GM21528 (cell line): ENCODE data around the gene MYCL.

Experiments used
- ATAC-seq: cut with Tn5 transposase; IDR thresholded peaks from one replicate; pipeline ENCODE4 v1.9.1; 2021; ENCODE audit warnings: mild to moderate bottlenecking, moderate library complexity; ENCODE audit not compliant: unreplicated experiment, low FRiP score

The MYCL gene

DNA sequence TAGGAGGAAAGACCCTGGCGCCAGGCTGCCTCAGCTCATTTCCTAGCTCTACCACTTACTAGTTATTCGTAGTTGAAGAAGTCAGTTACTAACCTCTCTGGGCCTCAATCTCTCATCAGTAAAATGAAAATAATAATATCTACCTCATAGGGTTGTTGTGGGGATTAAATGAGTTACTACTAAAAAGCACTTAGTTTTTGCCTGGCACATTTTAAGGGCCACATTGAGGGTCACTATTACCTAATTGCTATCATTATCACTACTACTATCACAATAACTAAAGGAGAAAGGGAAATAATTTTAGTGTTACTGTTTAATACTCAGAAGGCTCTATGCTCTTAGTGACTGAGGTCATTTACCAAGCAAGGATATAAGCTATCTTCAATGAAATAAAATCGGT, 43.4 kb downstream of the MYCL start:
- no peak for ATAC-seq

DNA sequence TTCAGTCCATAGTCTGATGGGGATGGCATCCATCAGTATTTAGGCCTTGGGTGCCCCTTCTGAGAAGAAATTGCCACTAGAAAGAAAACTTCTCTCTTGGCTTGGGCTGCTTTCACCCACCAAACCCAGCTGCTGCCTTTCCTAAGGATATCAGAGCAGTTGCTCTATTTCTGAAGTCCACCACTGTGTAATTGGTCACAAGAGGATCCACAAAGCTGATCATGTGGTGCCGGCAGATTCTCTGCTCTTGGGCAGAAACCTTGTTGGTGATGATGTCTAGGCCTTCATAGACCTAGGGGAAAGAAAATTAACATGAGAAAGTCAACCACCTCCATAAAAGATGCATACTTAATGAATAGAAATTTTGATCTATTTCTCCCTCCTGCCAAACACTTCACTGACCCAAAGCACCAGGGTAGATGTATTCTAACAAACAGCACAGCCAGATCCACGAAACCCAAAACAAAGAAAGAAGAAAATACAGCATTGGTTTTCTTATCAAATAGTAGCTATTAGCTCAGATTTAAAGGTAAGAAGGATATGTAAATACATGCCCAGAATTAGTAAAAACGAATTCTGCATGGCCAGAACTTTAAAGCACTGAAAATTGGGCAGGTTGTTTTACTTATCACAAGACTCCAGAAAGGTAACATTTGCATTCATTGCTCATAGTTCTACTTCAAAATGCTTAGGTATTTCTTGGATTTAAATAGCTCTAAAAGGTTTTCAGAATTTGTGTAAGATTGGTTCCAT, 44.4 kb downstream of the MYCL start:
- ATAC-seq, result no peak

DNA sequence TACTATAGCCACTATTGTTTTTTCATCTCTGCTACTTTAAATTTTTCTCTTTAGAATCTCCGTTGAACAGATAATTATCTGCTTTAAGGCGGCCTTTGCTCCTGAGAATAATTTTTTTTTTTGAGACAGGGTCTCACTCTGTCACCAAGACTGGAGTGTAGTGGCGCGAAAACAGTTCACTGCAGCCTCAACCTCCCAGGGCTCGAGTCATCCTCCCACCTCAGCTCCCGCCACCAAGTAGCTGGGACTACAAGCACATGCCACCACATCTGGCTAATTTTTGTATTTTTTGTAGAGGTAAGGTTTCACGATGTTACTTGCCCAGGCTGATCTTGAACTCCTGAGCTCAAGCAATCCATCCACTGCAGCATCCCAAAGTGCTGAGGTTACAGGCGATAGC, 47.0 kb downstream of the MYCL start:
- no peak for ATAC-seq

DNA sequence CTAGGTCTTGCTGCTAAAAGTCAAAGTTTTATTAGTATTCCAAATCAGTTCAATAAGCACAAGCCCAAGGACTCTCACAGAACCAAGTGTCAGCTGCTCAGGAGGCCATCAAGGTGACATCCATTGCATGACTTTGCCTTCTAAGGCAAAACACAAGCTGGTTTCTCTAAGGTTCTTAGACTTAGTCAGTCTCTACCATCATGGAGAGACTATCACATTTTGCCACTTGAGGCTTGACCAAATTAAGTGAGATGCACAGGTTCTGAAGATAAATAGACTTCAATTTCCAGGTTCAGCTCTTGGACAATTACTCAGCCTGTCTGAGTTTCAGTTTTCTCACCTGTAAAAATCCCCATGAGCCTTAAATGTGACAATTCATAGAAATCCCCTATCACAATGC, 47.4 kb downstream of the MYCL start:
- no peak for ATAC-seq

DNA sequence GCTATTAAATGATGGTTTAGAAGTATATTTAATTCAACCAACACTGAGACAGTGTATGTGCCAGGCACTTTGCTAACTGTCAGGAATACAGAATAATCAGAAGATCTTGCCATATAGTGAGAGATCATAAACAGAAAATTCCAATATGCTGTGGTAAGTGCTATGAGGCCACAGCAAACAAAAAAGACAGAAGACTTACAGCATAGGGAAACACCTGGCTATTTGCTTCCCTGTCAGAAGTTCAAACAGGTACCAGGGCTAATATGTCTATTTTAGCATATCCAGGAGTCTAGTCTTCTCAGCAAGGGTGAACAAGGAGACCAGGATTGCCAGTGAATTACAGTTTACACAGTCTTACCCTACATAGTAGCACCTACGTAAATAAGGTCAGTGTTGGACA, 48.8 kb downstream of the MYCL start:
- ATAC-seq, result no peak

DNA sequence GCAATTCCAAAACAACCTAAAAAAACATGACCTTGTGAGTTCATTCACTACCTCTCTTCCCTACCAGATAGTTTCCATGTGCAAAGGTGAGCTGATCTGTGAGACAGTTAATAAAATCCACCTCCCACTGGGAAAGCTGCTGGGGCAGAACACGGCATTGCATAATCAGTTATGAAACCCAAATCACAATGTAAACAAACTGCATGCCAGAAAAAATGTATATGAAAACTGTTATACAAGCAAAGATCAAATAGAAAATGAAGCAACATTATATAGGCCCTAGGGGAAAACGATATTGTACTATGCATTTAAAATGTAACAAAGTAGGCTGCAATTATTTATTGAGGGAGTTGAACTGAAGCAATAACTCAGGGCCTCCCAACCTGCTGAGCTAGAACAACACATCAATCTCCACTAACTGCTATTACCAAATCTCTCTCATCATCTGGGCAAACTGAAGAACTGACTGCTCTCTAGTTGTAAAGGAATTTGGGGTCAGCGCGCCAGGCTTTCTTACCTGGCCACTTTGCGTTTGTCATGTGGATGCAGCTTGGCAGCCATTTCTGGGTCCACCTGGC, 49.4 kb downstream of the MYCL start:
- ATAC-seq, result no peak

DNA sequence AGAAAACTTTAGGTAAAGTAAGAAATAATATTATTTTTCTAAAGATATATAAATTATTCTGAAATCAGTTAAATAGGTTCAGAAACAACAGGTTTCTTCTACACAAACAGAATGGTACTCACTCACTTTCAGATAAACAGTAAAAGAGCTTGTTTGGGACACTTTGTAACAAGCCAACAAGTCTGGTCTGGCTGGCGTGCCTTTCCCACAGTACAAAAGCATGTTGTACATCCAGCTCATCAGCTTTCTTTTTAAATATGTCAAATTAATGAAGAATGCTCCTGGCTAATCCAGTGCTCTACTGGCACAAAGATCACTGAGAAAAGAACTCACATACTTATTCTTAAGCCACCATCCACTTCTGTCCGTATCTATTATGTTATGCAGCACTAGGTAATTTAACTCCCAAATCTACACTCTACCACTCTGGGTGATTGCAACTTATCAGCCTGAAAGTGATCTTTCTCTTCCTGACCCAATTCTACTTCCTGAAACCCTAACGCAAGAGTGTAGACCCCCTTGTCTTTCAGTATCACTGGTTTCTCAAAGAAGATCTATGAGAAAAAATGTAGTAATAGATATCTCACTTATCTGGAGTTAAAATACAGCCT, 51.0 kb downstream of the MYCL start:
- no peak for ATAC-seq

DNA sequence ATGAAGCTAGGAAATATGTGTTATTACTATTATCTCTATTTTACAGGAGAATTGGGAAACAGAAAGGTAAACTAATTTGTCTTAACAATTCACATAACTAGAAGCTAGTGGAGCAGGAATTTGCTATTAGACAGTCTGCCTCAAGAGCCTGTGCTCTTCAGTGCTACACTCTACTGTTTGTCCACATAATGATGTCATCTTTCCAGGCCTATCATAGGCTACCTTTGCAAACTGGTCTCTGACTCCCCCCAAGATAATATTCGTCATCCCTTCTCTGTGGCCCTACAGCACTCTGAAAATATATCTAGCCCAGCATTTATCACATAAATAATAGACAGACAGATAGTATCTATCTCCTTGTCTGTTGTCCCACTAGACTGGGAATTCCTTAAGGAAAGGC, 52.5 kb downstream of the MYCL start:
- no peak for ATAC-seq

DNA sequence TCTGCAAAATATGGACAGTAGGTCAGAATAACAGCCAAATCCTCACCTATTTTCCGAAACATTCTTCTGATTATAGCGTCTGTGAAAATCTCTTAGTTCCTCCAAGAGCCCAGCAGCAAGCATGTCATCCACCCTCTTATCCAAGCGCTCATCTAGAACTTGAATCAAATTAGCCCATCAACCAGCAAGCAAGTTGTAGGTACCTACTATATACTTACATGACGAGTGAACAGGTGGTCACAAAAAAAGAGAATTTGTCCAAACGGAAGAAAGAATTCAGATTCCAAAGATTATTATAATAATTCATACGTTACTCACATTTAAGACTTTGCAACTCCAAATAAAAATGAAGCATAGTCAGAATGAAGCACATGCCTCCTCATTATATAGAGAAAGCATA, 53.8 kb downstream of the MYCL start:
- ATAC-seq, result no peak

DNA sequence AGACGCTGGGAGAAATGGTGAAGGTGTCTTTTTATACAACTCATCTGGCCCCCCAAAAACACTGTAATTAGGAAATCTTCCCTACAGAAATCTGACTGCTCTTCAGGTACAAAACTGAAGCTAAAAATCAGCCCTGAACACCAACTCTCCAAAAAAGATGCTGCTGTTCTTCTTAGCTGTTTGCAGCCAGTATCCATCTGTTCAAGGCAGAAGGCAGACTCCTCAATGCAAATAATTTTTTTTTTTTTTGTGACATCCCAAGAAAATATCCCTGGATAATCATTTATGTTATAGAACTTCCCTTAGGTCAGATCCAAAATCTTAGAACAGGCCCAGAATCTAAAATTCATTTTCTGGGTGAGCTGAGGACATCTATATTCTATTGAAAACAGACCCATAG, 54.9 kb downstream of the MYCL start:
- ATAC-seq, result no peak

DNA sequence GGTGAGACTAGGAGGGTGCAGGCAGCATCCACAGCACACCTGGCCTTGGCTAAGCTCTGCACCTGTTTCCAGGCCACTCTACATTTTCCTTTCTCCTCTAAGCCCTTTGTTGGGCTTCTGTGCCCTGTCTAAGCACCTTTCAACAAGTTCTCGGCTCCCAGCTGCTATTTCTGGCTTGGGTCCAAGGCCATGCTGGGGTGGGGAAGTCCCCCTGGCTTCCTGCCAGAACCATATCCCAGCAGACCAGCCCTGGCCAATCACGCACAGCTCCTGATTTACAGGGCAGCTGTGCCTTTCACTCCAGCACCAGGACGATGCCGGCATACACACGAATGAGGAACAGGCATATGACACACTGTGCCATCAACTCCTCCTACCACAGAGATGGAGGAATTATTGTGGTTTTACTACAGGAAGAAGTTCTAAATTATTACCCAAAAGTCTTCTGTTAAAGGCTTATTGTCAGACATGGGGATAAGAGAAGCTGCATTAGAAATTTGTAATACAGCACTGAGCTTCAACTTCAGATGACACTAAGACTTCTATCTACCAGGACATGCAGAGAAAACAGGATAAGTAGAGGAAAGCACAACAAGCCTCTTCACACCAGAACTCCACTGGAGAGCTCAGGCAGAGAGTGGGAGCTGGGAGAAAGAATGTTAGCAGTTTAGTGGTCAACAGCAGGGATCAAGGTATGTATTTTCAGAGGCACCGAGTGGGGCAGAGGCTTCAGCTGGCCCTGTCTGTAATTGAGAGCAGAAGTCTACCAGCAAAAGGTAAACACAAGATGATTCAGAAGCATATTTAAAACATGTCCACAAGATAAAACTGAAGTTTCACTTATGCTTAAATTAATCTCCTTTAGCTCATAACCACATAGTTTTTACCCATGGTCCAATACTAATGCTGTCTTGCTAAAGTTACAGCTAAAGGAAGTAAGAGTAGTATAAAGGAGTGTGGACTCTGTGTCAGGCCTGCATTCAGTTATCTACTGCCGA, 55.8 kb downstream of the MYCL start:
- peak; percentile 62 for ATAC-seq
